Mesenteric fat pad (tissue), 1 donor: ENCODE data around the gene RNASE8. TPM values are rescaled to one million over a fixed set of nuclear protein-coding genes. Genes with fewer than 3 reads are reported as not detected.
"Not testable (repeated sequence)": the region's sequence is repeated elsewhere in the genome, so short reads cannot be mapped to it uniquely, and the experiment has no call there.

Source experiments
- DNase-seq: peaks from one replicate; pipeline ENCODE4 v3.0.0-alpha.2; 2020; ENCODE audit warnings: low spot score
- total RNA-seq: library from RNA; stranded (reverse); fragmentation: NEBNext Ultra II Directional; extraction: Animal tissue kit (Norgen Biotek cat#: 25700); gene quantifications from one replicate; pipeline ENCODE4 v1.2.1, GENCODE V29; 2021
- donor health status: DM: yes; HTN: yes; CAD: no.

The RNASE8 gene
- total RNA-seq, 1 donor from 2014 or later: not detected

DNA sequence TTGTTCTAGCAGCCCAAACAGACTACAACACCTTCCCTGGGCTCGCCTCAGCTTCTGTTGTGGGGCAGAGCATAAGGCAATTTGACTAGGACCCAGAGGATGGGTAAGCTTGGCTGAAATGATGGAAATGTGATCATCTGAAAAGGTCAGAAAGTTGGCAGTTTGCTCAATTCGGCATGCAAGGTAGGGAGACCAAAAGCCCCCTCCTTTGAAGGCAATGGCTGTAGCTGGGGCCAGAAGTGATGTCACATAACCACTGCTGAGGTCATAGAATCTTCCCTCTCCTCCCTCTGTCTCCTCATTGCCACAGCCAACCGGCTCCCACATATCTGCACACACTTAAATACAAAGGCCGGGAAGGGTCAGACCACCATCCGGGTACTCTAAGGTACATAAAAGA is 27.7 kb upstream of the RNASE8 start, which contains the start of gene TPPP2:
TPPP2 (plus strand) TSS at position 301 of the 400 bp plus-strand sequence. CDS start 365 bp downstream, outside the sequence.
- DNase-seq: no peak

DNA sequence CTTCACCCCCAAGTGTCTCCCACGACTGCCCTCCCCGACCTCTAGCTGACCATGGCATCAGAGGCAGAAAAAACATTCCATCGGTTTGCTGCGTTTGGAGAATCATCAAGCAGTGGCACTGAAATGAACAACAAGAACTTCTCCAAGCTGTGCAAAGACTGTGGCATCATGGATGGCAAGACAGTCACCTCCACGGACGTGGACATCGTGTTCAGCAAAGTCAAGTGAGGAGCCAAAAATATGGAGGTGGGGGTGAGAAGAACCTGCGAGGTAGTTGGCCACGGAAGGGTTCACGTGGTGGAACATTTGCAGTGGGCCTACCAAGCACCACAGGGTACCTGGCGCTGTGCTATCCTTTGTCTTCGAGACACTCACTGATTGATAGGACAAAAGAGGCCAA is 27.1 kb upstream of the RNASE8 start:
- no peak for DNase-seq

DNA sequence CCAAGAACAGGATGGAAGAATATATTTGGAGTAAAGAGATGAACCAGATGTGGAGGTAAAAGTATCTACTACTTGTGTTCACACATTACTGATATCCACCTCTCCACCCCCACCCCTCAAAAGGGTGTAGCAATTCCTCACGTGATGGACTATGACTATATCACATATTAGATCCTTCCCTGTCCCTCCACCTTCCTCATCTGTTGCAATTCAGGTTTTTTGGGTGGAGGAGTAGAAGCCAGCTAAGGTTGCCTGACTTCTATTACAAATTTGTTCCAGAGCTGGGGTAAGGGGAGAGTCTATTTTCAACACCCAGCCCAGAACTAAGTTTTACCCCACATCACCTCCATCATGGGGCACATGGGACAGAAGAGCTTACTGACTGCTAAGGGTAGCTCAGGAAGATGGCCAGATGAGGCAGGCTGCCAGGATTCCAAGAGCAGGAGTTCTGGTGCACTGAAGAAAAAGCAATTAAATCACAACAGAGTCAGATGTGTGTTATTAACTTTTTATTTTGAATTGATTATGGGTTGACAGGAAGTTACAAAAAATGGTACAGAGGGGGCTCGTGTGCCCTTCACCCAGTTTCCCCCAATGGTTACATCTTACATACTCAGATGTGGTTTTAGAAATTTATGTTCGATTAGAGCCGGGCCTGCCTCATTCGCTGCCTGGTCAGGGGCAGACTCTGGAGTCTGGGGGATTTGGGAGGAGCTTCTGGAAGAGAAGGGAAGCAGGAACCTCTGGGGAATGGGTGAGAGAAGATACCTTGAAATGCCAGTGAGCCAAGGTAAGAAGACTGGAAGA is 25.1 kb upstream of the RNASE8 start:
- DNase-seq: no peak

DNA sequence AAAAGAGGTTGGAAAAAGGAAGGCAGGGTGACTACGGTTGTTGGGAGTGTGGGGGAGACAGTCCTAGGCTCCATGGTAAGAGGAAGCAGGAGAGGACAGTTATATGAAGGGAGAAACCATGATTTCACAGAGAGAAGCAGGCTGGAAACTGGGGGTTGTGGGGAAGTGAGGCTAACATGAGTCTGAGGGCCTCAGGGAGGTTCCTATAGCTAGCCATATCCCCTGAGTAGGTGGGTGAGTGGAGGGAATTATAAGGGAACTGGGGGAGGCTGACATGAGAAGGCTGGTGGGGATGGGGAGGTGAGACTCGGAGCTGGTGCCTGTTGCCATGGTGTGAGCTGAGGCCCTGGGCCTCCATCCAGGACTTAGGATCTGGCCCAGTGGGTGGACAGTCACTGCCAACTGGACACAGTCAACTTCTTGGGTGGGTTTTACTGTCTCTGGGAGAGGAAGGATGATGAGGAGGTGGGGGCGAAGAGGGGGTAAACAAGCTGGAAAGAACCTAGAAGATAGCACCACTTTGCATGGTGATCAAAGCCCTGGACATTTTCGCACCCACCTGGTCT is 24.4 kb upstream of the RNASE8 start:
- DNase-seq: no peak

DNA sequence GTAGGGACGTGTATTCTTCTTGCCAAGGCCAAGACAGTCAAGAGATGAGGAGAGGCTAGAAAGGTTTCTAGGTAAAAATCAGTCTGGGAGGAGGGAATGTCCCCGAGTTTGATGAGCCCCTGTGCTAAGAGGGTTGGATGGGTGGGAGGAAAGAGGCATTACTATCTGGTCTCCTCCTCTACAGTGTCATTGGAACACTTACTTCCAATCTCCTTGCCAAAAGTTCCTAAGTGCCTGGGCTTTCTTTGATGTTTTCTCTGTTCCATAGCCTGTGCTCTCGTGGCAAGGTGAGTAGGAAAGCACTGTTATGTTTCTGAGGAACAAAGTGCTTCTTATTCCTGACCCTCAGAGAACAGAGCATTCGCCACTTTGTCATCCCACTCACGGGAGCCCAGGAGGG is 22.9 kb upstream of the RNASE8 start, which contains the start of gene RNASE13:
RNASE13 (minus strand) TSS at position 101 of the 400 bp plus-strand sequence. CDS start 519 bp downstream, outside the sequence.
- DNase-seq: no peak

GRCh38 chr14:21036751-21037150 is 20.9 kb upstream of the RNASE8 start:
- no peak for DNase-seq

DNA sequence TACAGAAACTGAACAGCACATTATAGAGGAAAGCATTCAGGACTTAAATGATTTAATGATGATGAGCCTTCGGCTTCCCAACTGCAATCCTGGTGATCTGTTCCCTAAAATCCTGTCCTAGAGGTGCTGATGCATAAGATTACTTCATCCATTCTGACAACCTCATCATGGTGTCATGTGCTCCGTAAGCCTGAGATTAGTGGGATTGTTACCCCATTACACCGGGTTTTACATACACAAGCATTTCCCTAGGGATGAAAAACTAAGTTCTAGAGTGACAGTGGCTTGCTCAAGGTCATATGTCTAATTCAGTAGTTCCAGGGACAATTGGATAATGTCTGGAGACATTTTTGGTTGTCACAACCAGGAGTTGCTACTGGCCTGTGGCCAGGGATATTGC is 20.5 kb upstream of the RNASE8 start:
- DNase-seq: no peak

GRCh38 chr14:21038441-21039422 is 18.9 kb upstream of the RNASE8 start:
- DNase-seq: no peak

DNA sequence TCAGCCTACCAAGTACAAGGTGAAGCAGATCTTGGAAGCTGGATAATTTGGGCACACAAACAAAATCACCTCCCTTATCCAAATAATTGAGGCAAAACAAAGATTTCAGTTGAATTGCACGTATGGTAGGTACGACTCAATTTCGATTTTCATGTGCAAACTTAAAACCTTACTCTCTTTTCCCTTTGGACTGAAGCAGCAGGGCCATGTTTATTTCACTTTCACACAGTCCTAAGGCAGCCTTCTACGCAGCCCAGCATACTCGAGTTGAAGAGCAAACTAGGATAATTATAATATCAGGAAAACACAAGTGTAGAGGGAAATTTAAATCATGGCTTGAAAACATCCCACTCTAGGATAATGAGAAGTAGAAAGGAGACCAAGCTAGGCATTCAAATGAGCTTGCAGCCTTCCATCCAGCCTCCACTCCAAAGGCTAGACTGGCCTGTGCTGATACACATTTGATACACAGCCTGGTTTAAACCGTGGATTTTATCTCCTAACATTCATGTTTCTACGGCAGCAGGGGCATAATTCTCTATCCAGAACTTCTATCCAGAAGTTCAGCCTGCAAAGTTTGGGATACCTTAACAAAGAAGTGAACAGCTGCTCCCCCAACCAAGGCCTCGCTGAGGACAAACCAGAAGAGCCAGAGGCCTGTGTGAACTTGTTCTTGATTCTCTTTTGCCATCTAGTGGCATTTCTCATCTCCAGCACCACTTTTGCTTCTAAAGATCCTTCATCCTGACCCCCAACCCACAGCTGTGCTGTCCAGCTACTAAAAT is 17.8 kb upstream of the RNASE8 start:
- no peak for DNase-seq

- DNase-seq: no peak
These were observed 17.2 kb upstream of the RNASE8 start for GRCh38 chr14:21040370-21040925.

DNA sequence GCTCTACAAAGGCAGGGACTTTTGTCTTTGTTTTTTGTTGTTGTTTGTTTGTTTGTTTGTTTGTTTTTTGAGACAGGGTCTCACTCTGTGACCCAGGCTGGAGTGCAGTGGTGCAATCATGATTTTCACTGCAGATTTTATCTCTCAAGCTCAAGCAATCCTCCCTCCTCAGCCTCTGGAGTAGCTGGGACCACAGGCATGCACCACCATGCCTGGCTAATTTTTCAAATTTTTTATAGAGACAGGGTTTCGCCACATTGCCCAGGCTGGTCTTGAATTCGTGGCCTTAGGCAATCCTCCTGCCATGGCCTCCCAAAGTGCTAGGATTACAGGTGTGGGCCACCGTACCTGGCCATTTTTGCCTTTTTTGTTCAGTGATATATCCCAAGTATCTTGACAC is 16.7 kb upstream of the RNASE8 start:
- DNase-seq: not testable (repeated sequence)

DNA sequence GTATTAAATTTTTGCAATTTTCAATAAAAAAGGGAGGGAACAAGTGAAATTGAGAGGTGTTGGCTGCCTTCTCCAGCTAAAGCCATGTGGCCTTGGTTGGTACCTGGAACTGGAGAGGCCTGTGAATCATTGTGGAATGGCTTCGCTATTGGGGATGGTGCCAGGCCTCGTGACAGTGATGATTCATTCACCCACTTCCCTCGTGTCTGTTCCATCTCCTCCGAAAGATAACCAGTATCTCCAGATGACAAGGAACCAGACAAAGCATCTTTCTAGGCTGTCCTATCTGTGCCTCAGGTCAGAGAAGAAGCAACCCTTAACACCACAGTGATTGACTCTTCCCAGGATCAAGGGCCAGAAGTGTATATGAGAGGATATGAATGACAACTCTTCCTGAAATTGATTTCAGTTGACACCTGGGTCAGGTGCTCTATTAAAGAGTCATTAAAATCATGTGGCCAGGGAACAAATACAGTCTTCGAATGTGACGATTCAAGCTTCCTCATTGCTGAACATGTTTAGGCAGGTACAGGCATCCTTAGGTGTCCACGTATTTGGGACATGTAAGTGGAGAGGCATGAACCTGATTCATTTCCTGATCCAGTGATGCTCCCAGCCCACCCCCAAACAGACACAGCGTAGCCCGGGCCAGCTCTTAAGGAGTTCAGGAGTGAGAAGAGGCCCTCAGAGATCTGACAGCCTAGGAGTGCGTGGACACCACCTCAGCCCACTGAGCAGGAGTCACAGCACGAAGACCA is 15.8 kb upstream of the RNASE8 start, which contains the start of gene RNASE7:
RNASE7 (plus strand) TSS at position 687 of the 758 bp plus-strand sequence. CDS start 631 bp downstream, outside the sequence.
- DNase-seq: no peak

DNA sequence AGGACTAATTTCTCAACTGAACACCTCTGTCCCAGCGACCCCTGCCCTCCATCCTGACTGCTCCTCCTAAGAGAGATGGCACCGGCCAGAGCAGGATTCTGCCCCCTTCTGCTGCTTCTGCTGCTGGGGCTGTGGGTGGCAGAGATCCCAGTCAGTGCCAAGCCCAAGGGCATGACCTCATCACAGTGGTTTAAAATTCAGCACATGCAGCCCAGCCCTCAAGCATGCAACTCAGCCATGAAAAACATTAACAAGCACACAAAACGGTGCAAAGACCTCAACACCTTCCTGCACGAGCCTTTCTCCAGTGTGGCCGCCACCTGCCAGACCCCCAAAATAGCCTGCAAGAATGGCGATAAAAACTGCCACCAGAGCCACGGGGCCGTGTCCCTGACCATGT is 14.7 kb upstream of the RNASE8 start:
- no peak for DNase-seq

DNA sequence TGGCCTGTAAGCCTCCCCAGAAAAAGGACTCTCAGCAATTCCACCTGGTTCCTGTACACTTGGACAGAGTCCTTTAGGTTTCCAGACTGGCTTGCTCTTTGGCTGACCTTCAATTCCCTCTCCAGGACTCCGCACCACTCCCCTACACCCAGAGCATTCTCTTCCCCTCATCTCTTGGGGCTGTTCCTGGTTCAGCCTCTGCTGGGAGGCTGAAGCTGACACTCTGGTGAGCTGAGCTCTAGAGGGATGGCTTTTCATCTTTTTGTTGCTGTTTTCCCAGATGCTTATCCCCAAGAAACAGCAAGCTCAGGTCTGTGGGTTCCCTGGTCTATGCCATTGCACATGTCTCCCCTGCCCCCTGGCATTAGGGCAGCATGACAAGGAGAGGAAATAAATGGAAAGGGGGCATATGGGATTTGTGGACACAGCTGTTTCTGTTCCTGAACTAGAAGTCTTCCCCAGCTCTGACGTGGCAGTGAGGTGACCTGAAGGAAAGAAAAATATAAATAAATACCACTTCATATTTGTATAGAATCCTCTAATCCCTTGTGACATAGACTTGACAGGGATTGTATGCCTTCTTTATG is 14.1 kb upstream of the RNASE8 start:
- no peak for DNase-seq

DNA sequence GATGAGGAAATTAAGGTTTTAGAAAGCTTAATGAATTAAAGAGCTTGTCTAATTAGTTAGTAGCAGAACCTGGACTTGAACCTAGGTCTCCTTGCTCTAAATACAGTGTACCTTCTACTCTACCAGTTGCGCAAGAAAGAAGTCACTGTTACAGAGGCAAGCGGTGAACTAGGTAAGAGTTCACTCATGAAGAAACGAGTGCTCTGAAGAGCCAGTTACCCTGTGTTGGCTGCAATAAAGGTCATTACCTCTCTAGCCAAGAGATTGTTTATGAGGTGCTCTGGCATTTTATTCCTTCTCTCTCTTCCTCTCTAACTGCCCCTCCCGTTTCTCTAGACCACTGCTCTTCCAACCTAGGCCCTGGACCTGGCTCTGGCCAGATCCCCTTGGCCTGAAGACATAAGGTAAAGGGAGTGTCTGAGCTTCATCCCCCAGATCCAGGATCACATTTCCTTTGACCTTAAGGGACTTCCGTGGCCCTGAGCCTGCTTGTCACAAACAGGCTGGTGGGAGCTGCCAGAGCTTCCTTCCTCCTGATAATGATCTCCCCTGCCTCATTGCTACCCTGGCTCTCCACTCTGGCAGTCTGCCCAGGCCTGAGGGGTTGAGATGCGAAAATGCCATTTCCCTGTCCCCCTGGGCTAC is 13.5 kb upstream of the RNASE8 start:
- no peak for DNase-seq

DNA sequence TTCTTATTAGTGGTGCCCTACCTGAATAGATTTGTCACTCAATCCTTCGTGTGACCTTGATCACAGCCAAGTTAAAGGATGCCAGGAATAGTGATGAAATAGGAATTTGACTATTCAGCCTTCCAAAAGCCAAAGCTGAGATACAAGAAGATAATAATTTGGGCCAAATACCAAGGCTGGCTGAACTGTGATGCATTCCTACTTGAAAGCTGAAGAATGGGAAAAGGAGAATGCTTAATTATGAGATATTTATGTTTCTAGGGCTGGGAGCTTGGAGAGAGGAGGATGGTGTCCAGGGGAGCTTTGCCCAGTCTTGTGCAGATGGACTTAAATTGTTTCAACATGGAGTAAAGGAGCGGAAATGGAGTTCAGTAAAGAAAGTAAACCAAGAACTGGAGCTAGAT is 10.2 kb upstream of the RNASE8 start:
- no peak for DNase-seq

GRCh38 chr14:21048638-21049037 is 9.0 kb upstream of the RNASE8 start:
- DNase-seq: no peak

- DNase-seq: no peak
These were observed 8.3 kb upstream of the RNASE8 start for GRCh38 chr14:21049271-21049673.

GRCh38 chr14:21050597-21050996 is 7.0 kb upstream of the RNASE8 start:
- no peak for DNase-seq
